ENCODE results near the gene DOCK2.
"Not testable (repeated sequence)": the region's sequence is repeated elsewhere in the genome, so short reads cannot be mapped to it uniquely, and the experiment has no call there.

The DOCK2 gene

GRCh38 chr5:169641253-169641652 is 4.2 kb downstream of the DOCK2 start:
- DNase-seq: peak; percentile 36

DNA sequence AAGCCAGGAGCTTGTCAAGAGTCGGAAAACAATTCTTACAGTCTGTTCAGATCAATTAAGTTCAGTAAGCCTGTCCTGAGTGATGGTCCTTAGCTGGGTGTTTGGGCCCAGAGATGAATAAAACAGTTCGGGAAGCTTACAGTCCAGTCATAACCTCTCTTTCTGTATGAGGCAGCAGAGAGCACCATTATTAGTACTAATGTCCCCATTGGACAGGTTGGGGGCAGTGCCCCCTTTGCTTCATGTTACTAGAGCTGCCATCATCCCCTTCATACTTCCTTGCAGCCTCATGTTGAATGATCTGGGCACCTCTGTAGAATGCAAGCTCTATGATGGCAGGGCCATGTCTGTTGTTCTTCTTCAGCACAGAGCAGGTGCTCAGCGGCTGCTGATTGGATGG is 9.8 kb downstream of the DOCK2 start:
- DNase-seq: no peak

- DNase-seq: peak; percentile 22
Measured at GRCh38 chr5:169647566-169647965, 10.5 kb downstream of the DOCK2 start.

DNA sequence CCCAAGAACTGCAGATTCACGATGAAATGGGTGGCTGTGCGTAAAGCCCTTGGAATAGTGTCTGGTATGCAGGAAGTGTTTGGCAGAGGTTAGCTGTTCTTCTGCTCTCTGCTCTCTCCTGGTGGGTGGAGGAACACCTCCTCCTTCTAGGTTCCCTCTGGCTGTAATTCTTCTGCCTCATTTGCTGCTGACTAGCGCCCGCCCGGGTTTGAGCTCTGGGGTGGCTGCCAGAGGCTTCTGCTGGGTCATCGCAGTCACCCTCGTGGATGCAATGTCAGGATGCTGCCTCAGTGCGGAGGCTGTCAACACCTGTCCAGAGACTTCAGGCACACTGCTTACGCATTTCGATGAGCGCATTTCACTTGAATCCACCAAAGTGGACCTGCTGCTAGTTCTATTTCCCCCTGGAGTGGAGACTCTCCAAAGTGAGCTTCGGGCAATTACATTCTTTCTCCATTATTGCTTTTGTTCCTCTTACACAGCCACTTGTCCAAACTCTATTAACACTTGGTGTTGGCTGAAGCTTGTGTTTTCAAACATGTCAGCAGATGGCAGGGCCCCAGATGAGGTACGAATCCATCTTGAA is 11.7 kb downstream of the DOCK2 start:
- no peak for DNase-seq

- DNase-seq: no peak
Measured at GRCh38 chr5:169649486-169649885, 12.4 kb downstream of the DOCK2 start.

DNA sequence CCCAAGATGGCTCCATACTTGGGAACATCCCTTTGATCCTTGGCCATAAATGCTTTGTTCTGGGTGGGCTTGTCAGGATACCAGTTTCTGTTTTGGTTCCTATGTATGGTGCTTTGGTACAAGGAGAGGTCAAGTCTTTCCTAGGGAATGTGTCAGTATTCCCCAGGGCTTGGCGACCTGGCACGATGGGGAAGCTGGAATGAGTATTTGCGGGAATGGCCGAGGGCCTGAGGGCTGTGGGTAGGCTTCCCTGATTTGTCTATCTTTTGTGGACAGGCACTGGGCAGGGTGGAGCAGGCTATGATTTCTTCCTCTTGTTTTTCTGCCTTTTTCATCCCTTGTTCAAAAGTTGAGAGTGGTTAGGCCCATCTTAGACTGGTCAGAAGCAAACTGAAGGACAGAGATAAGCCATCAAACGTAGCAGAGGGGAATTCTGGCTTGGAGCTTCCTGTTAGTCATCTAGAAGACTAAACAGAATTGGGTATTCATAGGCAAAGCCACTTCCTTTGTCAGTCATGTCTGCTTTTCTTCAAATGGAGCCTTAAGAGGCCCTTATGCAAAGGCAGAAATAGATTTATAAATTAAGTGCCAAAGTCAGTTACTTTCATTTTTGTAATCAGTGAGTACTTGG is 13.7 kb downstream of the DOCK2 start:
- DNase-seq: no peak

DNA sequence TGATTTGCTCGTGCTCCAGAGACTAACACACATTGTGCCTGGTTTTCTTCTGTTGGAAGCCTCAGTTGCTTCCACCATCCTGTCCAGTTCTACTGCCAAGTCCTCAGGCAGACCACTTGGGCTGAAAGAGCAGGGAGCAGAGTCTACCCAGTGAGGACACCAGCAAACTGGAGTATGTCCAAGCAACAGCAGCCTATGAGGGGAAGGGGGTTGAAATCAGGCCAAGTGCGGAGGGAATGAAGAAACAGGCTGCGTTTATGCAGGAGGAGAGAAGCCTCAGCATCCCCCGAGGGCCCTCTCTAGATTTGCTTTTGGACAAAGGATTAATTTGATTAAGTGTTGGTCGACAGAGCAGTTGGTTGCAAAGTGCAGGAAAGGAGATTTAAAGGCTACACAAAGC is 14.5 kb downstream of the DOCK2 start:
- DNase-seq: no peak

GRCh38 chr5:169652057-169652456 is 15.0 kb downstream of the DOCK2 start:
- no peak for DNase-seq

DNA sequence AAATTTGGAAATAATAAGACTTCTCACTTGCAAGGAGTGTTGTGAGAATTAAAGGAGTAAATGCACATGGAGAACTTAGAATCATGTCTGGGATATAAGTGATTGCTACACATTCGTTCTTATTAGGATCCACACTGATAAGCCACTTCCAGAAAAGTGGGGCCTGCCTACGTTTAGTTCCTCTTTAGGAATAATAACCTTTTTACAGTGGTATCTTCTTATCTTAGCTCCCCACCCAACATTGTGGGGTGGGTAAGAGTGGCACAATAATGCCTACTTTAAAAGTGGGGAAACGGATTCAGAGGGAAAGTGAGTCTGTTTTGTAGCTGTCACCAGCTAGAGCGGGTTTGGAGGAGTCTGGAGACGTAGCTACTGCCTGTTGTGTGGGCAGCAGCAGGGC is 16.0 kb downstream of the DOCK2 start:
- no peak for DNase-seq

DNA sequence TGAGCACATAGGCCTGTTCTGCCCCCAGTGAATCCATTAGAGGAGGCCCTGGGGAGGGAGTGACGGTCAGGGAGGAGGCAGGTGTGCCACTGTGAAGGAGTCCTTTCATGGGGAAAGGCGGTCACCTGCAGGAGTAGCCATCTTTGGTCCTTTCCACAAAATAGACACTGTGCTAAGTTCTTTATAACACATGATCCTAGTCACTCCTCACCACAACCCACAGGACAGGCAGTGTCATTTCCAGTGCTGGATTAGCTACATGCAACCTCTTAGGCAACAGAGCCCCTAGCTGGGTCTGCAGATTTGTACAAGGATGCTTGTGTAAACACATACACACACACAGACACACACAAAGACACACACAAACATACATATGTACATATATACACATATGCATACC is 18.3 kb downstream of the DOCK2 start:
- no peak for DNase-seq

DNA sequence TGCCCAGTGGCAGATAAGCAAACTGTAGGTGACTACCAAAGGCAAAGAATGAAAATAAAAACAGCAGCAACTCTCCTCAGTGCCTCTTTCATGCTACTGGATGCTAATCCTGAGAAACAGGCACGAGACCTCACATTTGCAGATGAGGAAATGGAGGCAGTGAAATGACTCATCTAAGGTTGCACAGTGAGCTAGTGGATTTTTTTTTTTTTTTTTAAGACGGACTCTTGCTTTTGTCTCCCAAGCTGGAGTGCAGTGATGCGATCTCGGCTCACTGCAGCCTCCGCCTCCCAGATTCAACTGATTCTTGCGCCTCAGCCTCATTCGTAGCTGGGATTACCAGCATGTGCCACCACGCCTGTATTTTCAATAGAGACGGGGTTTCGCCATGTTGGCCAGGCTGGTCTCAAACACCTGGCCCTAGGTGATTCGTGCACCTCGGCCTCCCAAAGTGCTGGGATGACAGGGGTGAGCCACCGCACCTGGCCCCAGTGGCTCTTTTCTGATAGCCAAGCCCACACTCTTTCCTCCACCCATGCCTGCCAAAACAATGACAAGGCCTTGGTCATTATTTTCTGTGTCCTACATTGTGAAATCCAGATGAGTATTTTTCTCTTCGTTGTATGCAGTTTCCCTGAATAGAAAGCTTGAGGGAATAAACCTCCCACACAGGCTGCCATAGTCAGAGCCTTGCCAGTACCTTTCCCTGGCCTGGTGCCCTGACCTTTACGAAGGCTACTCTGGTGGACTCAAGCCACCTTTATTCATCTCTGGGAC is 19.2 kb downstream of the DOCK2 start:
- no peak for DNase-seq

DNA sequence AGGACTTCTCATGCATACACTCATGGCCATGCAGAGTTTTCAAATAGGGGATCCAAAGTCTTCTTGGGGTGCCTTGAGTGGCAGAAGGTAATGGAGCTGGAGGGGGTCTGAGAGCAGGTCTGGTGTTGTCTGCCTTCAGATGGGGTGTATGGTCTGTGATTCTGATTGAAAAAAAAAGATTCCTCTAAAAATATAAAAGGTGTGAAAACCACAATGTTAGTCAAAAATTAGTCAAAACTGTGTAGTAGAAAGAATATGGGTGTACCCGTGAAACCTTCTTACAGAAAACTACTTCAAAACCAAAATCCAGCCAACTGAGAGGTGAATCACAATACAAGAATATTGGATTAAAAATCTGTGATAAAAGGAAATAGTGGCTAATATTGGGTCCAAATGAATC is 20.1 kb downstream of the DOCK2 start:
- DNase-seq: no peak

- DNase-seq: not testable (repeated sequence)
Measured at GRCh38 chr5:169662451-169662850, 25.4 kb downstream of the DOCK2 start.

DNA sequence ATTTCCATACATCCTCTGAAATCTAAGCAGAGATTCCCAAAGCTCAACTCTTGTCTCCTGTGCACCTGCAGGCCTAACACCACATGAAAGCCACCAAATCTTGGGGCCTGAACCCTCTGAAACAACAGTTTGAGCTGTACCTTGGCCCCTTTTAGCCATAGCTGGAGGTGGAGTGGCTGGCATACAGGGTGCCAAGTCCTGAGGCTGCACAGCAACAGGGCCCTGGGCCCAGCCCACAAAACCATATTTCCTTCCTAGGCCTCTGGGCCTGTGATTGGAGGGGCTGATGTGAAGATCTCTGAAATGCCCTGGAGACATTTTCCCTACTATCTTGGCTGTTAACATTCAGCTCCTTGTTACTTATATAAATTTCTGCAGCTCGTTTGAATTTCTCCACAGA is 26.5 kb downstream of the DOCK2 start:
- DNase-seq: no peak

- DNase-seq: no peak
Measured at GRCh38 chr5:169666365-169666764, 29.3 kb downstream of the DOCK2 start.

DNA sequence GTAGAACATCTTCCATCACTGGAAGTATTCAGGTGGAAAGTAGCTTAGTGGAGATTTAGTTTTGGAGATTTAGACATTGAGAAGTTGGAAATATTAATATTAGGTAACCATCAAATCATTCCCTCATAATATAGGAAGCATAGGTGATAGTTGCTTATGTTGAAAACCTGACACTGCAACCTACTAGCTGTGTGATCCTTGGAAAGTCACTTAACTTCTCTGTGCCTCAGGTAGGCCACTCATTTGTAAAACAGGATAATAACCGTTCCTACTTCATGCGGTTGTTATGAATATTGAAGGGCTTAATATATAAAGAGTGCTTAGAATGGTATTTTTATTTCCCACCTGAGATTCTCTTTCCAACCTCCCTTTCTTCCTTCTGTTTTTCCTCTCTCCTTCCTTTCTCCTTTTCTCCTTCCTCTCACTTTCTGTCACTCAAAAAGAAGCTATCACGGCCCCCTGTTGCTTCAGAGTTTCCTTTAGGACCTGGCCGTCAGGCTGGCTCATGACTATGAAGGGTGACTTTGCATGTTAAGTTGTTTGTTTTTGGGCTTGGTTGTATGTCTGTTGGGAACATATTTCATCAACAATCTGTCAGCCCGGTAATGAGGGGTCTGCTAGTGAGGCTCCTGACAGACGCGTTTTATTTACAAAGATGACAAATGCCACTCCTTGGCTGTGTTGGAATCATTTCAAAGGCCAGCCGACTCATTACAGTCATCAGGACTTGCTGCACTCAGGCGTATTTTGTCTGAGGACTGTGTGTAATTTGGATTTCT is 31.0 kb downstream of the DOCK2 start:
- no peak for DNase-seq

- no peak for DNase-seq
Measured at GRCh38 chr5:169668732-169669131, 31.7 kb downstream of the DOCK2 start.

GRCh38 chr5:169670769-169671525 is 33.9 kb downstream of the DOCK2 start:
- no peak for DNase-seq

GRCh38 chr5:169682026-169682425 is 45.0 kb downstream of the DOCK2 start:
- no peak for DNase-seq

GRCh38 chr5:169686137-169686536 is 49.1 kb downstream of the DOCK2 start:
- DNase-seq: no peak

GRCh38 chr5:169688106-169688505 is 51.0 kb downstream of the DOCK2 start:
- DNase-seq: no peak

- no peak for DNase-seq
Measured at GRCh38 chr5:169691471-169691870, 54.4 kb downstream of the DOCK2 start.

All from femur (tissue), 1 donor.